Parathyroid adenoma (tissue), 2 donors: Measurements from ENCODE around the gene ENO1.

Experiments
- H2AFZ ChIP-seq: fragments of 300-600 bp; sonication (generic); one replicate; pipeline ENCODE4 v1.7.0; 2017; ENCODE audit warnings: antibody characterized with exemption, mild to moderate bottlenecking
- H3K27ac ChIP-seq: fragments of 300-600 bp; sonication (generic); one replicate; pipeline ENCODE4 v1.7.0; 2017
- H3K27me3 ChIP-seq: fragments of 300-600 bp; sonication (generic); one replicate; pipeline ENCODE4 v1.7.0; 2017; ENCODE audit warnings: low read length; ENCODE audit not compliant: control insufficient read depth, insufficient read depth
- H3K36me3 ChIP-seq: fragments of 300-600 bp; sonication (generic); one replicate; pipeline ENCODE4 v1.7.0; 2017; ENCODE audit warnings: low read length; ENCODE audit not compliant: control insufficient read depth, insufficient read depth
- H3K4me1 ChIP-seq: fragments of 300-600 bp; sonication (generic); one replicate; pipeline ENCODE4 v1.7.0; 2017; ENCODE audit warnings: control low read depth
- H3K4me2 ChIP-seq: fragments of 300-600 bp; sonication (generic); one replicate; pipeline ENCODE4 v1.7.0; 2017; ENCODE audit warnings: low read length
- H3K4me3 ChIP-seq: fragments of 300-600 bp; sonication (generic); one replicate; pipeline ENCODE4 v1.7.0; 2017; ENCODE audit warnings: low read depth, low read length
- H3K79me2 ChIP-seq: fragments of 300-600 bp; sonication (generic); one replicate; pipeline ENCODE4 v1.7.0; 2017; ENCODE audit warnings: control low read depth
- H3K9ac ChIP-seq: fragments of 300-600 bp; sonication (generic); one replicate; pipeline ENCODE4 v1.7.0; 2017; ENCODE audit warnings: mild to moderate bottlenecking
- H3K9me3 ChIP-seq: fragments of 300-600 bp; sonication (generic); one replicate; pipeline ENCODE4 v1.7.0; 2017; ENCODE audit warnings: low read length; ENCODE audit not compliant: control insufficient read depth
- TF ChIP-seq, protein P1 (sequence below): fragments of 300-600 bp; sonication (generic); IDR thresholded peaks from one replicate; pipeline ENCODE4 v1.7.0; 2017; ENCODE audit warnings: antibody characterized with exemption, mild to moderate bottlenecking
- donor health status: primary hyperparathyroidism.

ENO1 gene

DNA sequence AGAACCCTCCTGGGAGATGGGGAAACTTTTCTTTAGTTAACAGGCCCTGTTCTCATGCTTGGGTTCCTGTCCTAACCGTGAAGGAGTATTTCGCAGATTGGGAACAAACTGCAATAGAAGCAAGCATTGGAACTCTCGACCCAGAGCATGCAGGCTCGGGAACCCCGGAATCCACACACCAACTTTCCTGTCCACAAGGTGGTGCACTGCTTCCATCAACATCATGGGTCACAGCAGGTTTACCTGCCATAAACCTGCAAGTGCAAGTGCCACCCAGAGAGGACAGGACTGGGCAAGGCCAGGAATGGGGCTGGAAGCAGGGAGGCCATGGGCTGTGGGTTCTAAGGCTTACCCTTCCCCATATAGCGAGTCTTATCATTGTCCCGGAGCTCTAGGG lies 6.9 kb downstream of the ENO1 start:
- H3K27ac ChIP-seq = no peak overlapping the region
- no peak overlapping the region for H2AFZ ChIP-seq
- no peaks in the 10 kb centered on the region for H3K36me3 ChIP-seq
- H3K4me2 ChIP-seq = no peak overlapping the region
- H3K27me3 ChIP-seq = no peaks in the 10 kb centered on the region
- H3K79me2 ChIP-seq = no peaks in the 10 kb centered on the region
- no peaks in the 10 kb centered on the region for H3K9me3 ChIP-seq
- H3K4me1 ChIP-seq = peaks cover 4% of the 10 kb centered on the region
- TF ChIP-seq, protein P1, sequence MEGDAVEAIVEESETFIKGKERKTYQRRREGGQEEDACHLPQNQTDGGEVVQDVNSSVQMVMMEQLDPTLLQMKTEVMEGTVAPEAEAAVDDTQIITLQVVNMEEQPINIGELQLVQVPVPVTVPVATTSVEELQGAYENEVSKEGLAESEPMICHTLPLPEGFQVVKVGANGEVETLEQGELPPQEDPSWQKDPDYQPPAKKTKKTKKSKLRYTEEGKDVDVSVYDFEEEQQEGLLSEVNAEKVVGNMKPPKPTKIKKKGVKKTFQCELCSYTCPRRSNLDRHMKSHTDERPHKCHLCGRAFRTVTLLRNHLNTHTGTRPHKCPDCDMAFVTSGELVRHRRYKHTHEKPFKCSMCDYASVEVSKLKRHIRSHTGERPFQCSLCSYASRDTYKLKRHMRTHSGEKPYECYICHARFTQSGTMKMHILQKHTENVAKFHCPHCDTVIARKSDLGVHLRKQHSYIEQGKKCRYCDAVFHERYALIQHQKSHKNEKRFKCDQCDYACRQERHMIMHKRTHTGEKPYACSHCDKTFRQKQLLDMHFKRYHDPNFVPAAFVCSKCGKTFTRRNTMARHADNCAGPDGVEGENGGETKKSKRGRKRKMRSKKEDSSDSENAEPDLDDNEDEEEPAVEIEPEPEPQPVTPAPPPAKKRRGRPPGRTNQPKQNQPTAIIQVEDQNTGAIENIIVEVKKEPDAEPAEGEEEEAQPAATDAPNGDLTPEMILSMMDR = peak; percentile 28
- H3K4me3 ChIP-seq = no peak overlapping the region
- no peak overlapping the region for H3K9ac ChIP-seq

DNA sequence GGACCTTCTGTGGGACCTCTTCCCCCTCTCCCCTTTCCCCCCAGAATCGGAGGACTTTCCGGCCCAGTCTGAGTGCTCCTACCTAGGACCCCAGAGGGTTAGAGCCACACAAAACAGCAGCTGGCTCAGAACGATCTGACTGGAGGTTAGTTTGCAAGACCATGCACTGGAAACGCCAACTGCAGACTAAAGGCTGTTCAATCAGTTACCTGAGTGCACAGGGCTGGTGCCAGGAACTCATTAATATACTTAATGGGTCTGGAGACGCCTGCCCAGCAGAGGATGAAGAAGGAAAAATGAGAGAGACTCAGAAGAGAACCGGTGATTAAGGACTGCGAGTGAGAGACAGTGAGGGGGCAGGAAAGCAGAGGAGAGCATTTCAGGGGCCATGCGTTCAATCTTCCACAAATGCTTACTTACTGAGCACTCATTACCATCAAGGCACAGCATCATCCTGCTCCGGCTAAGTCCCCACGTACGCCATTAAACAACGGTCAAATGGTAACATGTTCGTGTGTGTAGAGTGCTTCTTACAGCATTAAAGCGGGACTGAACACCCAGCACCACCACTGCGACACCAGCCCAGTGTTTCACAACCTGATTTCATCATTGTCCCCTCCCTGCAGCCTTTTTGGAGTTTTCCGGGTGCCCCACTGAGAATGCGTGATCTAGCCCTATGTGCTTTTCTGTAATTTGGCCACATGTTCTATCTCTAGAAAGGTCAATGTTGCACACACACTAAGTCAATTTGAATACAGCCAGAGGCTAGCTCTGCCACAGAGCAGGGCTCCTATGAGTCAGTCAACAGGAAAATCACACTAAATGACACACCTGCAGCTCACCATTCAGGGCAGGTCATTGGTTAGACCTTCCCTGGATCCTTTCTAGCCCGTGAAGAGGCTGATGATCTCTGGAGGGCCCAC lies 7.6 kb downstream of the ENO1 start:
- Histone ChIP-seq H3K9ac (no peak overlapping the region), H3K27me3 (no peaks in the 10 kb centered on the region), H3K4me3 (no peak overlapping the region), H3K79me2 (no peaks in the 10 kb centered on the region), H3K4me2 (no peak overlapping the region), H3K4me1 (peaks cover 4% of the 10 kb centered on the region), H3K36me3 (no peaks in the 10 kb centered on the region), H2AFZ (no peak overlapping the region), H3K27ac (no peak overlapping the region), H3K9me3 (no peaks in the 10 kb centered on the region)
- TF ChIP-seq, protein P1 = no peak

DNA sequence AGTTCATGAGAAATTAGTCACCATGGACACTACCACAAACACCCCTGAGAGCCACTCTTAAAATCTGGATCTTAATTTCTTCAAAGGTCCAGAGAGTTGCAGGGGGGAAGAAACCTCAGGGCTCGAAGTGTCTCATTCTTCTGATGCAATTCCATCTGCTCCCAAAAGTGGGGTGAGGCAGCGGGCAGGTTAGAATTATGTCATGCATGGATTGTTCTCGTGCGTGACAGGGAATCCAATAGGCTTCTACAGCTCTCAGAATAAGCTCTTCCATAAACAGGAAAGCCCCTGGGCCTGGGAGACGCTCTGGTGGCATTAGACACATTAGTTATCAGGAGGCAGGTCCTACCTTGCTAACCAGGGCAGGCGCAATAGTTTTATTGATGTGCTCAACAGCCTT lies 8.4 kb downstream of the ENO1 start:
- H3K4me2 ChIP-seq = no peak overlapping the region
- H3K4me1 ChIP-seq = peaks cover 4% of the 10 kb centered on the region
- no peak overlapping the region for H2AFZ ChIP-seq
- no peaks in the 10 kb centered on the region for H3K36me3 ChIP-seq
- TF ChIP-seq, protein P1 = no peak
- H3K27ac ChIP-seq = no peak overlapping the region
- H3K4me3 ChIP-seq = no peak overlapping the region
- no peaks in the 10 kb centered on the region for H3K9me3 ChIP-seq
- no peaks in the 10 kb centered on the region for H3K27me3 ChIP-seq
- H3K9ac ChIP-seq = no peak overlapping the region
- H3K79me2 ChIP-seq = no peaks in the 10 kb centered on the region

DNA sequence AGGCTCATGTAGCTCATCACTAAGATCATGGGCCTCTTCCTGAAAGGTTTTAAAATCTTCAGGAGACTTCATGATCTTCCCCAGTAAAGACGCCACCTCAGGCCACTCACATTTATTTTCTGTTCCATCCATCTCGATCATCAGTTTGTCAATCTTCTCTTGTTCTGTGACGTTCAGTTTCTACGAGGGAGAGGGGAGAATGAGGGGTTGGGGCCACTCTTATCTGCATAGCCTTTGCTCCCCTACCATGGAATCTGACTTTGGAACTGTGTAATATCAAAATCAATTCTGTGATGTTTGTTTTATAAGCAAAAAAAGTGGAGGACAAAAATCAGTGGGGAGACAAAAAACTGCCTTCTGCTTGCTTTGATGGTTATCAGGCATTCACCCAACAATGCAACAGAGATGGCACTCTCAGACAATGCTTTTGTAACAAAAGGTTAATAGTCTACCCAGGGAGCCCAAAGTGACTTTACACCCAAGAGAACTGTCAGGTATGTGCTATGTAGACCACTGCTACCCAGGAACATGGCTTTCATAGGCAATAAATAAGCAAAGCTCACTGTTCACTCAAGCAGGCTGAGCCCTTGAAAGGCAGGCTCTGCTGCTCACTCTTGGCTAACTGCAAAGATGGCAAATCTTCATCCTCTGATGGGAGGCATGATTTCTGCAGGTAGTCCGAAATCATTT lies 10.5 kb downstream of the ENO1 start:
- H2AFZ ChIP-seq = no peak overlapping the region
- no peaks in the 10 kb centered on the region for H3K4me1 ChIP-seq
- H3K9me3 ChIP-seq = no peaks in the 10 kb centered on the region
- H3K79me2 ChIP-seq = no peaks in the 10 kb centered on the region
- no peak overlapping the region for H3K4me2 ChIP-seq
- no peaks in the 10 kb centered on the region for H3K36me3 ChIP-seq
- no peak overlapping the region for H3K9ac ChIP-seq
- no peak overlapping the region for H3K4me3 ChIP-seq
- TF ChIP-seq, protein P1 = no peak
- no peak overlapping the region for H3K27ac ChIP-seq
- H3K27me3 ChIP-seq = no peaks in the 10 kb centered on the region
